Loucy (cell line): ENCODE data around the gene WDR7.

Experiments used
- H2AFZ ChIP-seq: fragments of 200-600 bp; sonication (generic); 2 replicates; pipeline ENCODE4 v1.6.0; 2016; ENCODE audit warnings: antibody characterized with exemption, mild to moderate bottlenecking, low read length, moderate library complexity
- H3F3A ChIP-seq: fragments of 200-600 bp; 2 replicates; pipeline ENCODE4 v1.6.0; 2016; ENCODE audit warnings: antibody characterized with exemption, low read depth, mild to moderate bottlenecking
- H3K27me3 ChIP-seq: fragments of 200-600 bp; sonication (generic); 2 replicates; pipeline ENCODE4 v1.6.1; 2014; ENCODE audit warnings: low read length, mild to moderate bottlenecking; ENCODE audit not compliant: insufficient read depth, poor library complexity, severe bottlenecking
- H3K36me3 ChIP-seq: fragments of 200-600 bp; sonication (generic); 2 replicates; pipeline ENCODE4 v1.6.1; 2016; ENCODE audit warnings: low read length; ENCODE audit not compliant: insufficient read depth
- H3K4me1 ChIP-seq: fragments of 200-600 bp; sonication (generic); 2 replicates; pipeline ENCODE4 v1.5.1; 2014; ENCODE audit warnings: low read length, mild to moderate bottlenecking; ENCODE audit not compliant: insufficient read depth, poor library complexity, severe bottlenecking
- H3K4me2 ChIP-seq: fragments of 200-600 bp; sonication (generic); 2 replicates; pipeline ENCODE4 v1.6.0; 2014; ENCODE audit warnings: antibody characterized with exemption, low read length, low read depth, mild to moderate bottlenecking; ENCODE audit not compliant: poor library complexity, severe bottlenecking
- H3K4me3 ChIP-seq: fragments of 200-600 bp; sonication (generic); 2 replicates; pipeline ENCODE4 v1.5.1; 2014; ENCODE audit warnings: low read length, mild to moderate bottlenecking, mixed read lengths; ENCODE audit not compliant: poor library complexity, severe bottlenecking
- H3K79me2 ChIP-seq: fragments of 200-600 bp; sonication (generic); 2 replicates; pipeline ENCODE4 v1.6.1; 2014; ENCODE audit warnings: low read length; ENCODE audit not compliant: insufficient read depth
- H3K9ac ChIP-seq: fragments of 200-600 bp; sonication (generic); 2 replicates; pipeline ENCODE4 v1.6.0; 2014; ENCODE audit warnings: mild to moderate bottlenecking, low read depth, low read length, moderate library complexity; ENCODE audit not compliant: poor library complexity, severe bottlenecking
- H3K9me2 ChIP-seq: fragments of 200-600 bp; sonication (generic); replicated peaks from 2 replicates; pipeline ENCODE4 v1.6.1; 2016; ENCODE audit warnings: low read depth, low read length, mixed read lengths
- H3K9me3 ChIP-seq: fragments of 200-600 bp; sonication (generic); 2 replicates; pipeline ENCODE4 v1.6.1; 2014; ENCODE audit warnings: mild to moderate bottlenecking, antibody characterized with exemption, low read length, low read depth; ENCODE audit not compliant: insufficient read depth
- H4K20me1 ChIP-seq: fragments of 200-600 bp; sonication (generic); 2 replicates; pipeline ENCODE4 v1.6.0; 2014; ENCODE audit warnings: antibody characterized with exemption, low read length, mild to moderate bottlenecking; ENCODE audit not compliant: insufficient read depth, poor library complexity, severe bottlenecking
- CTCF ChIP-seq: fragments of 200-600 bp; sonication (generic); conservative IDR thresholded peaks from 2 replicates; pipeline ENCODE4 v1.5.1; 2014; ENCODE audit warnings: mild to moderate bottlenecking, antibody characterized with exemption, low read length
- EZH2phosphoT487 ChIP-seq: fragments of 200-600 bp; IDR thresholded peaks from 2 replicates; pipeline ENCODE4 v1.6.1; 2018; ENCODE audit warnings: antibody characterized with exemption, mild to moderate bottlenecking, moderate library complexity, borderline replicate concordance

Gene WDR7

GRCh38 chr18:56672981-56673380, 21.8 kb downstream of the WDR7 start:
- no peak overlapping the region for H3K9ac ChIP-seq
- H3K27me3 ChIP-seq = no peaks in the 10 kb centered on the region
- H3K36me3 ChIP-seq = no peaks in the 10 kb centered on the region; the same call in 1 of the 2 replicates
- H3K4me2 ChIP-seq = no peak overlapping the region
- TF ChIP-seq EZH2phosphoT487 (no peak), CTCF (no peak)
- H3F3A ChIP-seq = no peaks in the 10 kb centered on the region
- H2AFZ ChIP-seq = no peak overlapping the region
- H3K9me2 ChIP-seq = no peaks in the 10 kb centered on the region
- H3K4me1 ChIP-seq = no peaks in the 10 kb centered on the region
- no peaks in the 10 kb centered on the region for H3K9me3 ChIP-seq
- no peak overlapping the region for H3K4me3 ChIP-seq
- H3K79me2 ChIP-seq = peaks cover 18% of the 10 kb centered on the region
- H4K20me1 ChIP-seq = no peaks in the 10 kb centered on the region

GRCh38 chr18:56676639-56677038, 25.5 kb downstream of the WDR7 start:
- no peak overlapping the region for H3K4me2 ChIP-seq
- TF ChIP-seq EZH2phosphoT487 = no peak
- TF ChIP-seq CTCF = no peak
- H2AFZ ChIP-seq = no peak overlapping the region
- peaks cover 1% of the 10 kb centered on the region; the same call in 1 of the 2 replicates for H3K79me2 ChIP-seq
- no peaks in the 10 kb centered on the region for H3K4me1 ChIP-seq
- H4K20me1 ChIP-seq = no peaks in the 10 kb centered on the region
- H3K4me3 ChIP-seq = no peak overlapping the region
- no peaks in the 10 kb centered on the region for H3F3A ChIP-seq
- no peak overlapping the region for H3K9ac ChIP-seq
- H3K36me3 ChIP-seq = peaks cover 6% of the 10 kb centered on the region; the same call in 1 of the 2 replicates
- H3K9me3 ChIP-seq = no peaks in the 10 kb centered on the region
- H3K27me3 ChIP-seq = no peaks in the 10 kb centered on the region
- no peaks in the 10 kb centered on the region for H3K9me2 ChIP-seq

- Histone ChIP-seq H3K36me3 (peaks cover 19% of the 10 kb centered on the region; the same call in 1 of the 2 replicates), H4K20me1 (no peaks in the 10 kb centered on the region), H3K4me3 (no peak overlapping the region), H3K79me2 (no peaks in the 10 kb centered on the region), H3K9me3 (no peaks in the 10 kb centered on the region), H3K9ac (no peak overlapping the region), H2AFZ (no peak overlapping the region), H3F3A (no peaks in the 10 kb centered on the region), H3K27me3 (no peaks in the 10 kb centered on the region), H3K9me2 (no peaks in the 10 kb centered on the region), H3K4me1 (no peaks in the 10 kb centered on the region), H3K4me2 (no peak overlapping the region)
- TF ChIP-seq EZH2phosphoT487 (no peak), CTCF (no peak)
Measured at GRCh38 chr18:56678836-56679565, 27.8 kb downstream of the WDR7 start.
